PC-9 (cell line): ENCODE data around the gene FAM163A. TPM values are rescaled to one million over a fixed set of nuclear protein-coding genes. Genes with fewer than 3 reads are reported as not detected.

Experiments
- BruUV-seq: library from RNA; stranded (reverse); fragments of 400-500 nt; replicated peaks from 2 replicates; lab custom pipeline; 2021; lab: Mats Ljungman, UMichigan
- CTCF ChIA-PET: fragments of 300-600 bp; sonication (Branson Sonifier 250); formaldehyde crosslinking; loops from one replicate; lab custom pipeline; 2022; ENCODE audit warnings: antibody characterized with exemption; lab: Charles Lee
- POLR2A ChIA-PET: fragments of 300-600 bp; sonication (Branson Sonifier 250); formaldehyde crosslinking; loops from one replicate; lab custom pipeline; 2022; ENCODE audit warnings: antibody characterized with exemption; ENCODE audit not compliant: unreplicated experiment; lab: Charles Lee
- DNase-seq, 2 experiments: peaks; one replicate each; pipeline versions ENCODE4 v3.0.0 to v3.0.0-alpha.2; 2015 to 2022; ENCODE audit warnings: mixed read lengths in 1 of 2
- H2AFZ ChIP-seq: fragments of 200-600 bp; sonication (generic); 2 replicates; pipeline ENCODE4 v1.8.1; 2017; ENCODE audit warnings: antibody characterized with exemption
- H3F3A ChIP-seq: fragments of 200-600 bp; sonication (generic); 2 replicates; pipeline ENCODE4 v1.8.1; 2017; ENCODE audit warnings: antibody characterized with exemption, mild to moderate bottlenecking, low read depth; ENCODE audit not compliant: insufficient read depth
- H3K27ac ChIP-seq: fragments of 200-600 bp; sonication (generic); 2 replicates; pipeline ENCODE4 v1.6.1; 2016; ENCODE audit warnings: mixed run types
- H3K27me3 ChIP-seq: fragments of 200-600 bp; sonication (generic); 2 replicates; pipeline ENCODE4 v1.6.1; 2016; ENCODE audit warnings: low read depth, mixed run types; ENCODE audit not compliant: insufficient read depth
- H3K36me3 ChIP-seq: fragments of 200-600 bp; sonication (generic); 2 replicates; pipeline ENCODE4 v1.6.1; 2016; ENCODE audit warnings: low read depth, mixed run types
- H3K4me1 ChIP-seq: fragments of 200-600 bp; sonication (generic); replicated peaks from 2 replicates; pipeline ENCODE4 v1.6.1; 2016; ENCODE audit warnings: mixed run types; ENCODE audit not compliant: insufficient read depth
- H3K4me2 ChIP-seq: fragments of 200-600 bp; sonication (generic); 2 replicates; pipeline ENCODE4 v1.6.1; 2017; ENCODE audit warnings: mixed run types
- H3K4me3 ChIP-seq: fragments of 200-600 bp; sonication (generic); 2 replicates; pipeline ENCODE4 v1.6.1; 2016; ENCODE audit warnings: mixed run types
- H3K79me2 ChIP-seq: fragments of 200-600 bp; sonication (generic); 2 replicates; pipeline ENCODE4 v1.6.1; 2017; ENCODE audit warnings: low read depth, mixed run types
- H3K9me2 ChIP-seq: fragments of 200-600 bp; sonication (generic); 2 replicates; pipeline ENCODE4 v1.8.1; 2017; ENCODE audit warnings: mild to moderate bottlenecking; ENCODE audit not compliant: insufficient read depth
- H3K9me3 ChIP-seq: fragments of 200-600 bp; sonication (generic); 2 replicates; pipeline ENCODE4 v1.8.1; 2016; ENCODE audit warnings: low read depth; ENCODE audit not compliant: insufficient read depth
- H4K20me1 ChIP-seq: fragments of 200-600 bp; sonication (generic); 2 replicates; pipeline ENCODE4 v1.8.1; 2017; ENCODE audit not compliant: insufficient read depth
- CTCF ChIP-seq: fragments of 200-600 bp; sonication (generic); conservative IDR thresholded peaks from 2 replicates; pipeline ENCODE4 v1.6.1; 2017; ENCODE audit warnings: mixed run types, antibody characterized with exemption, mild to moderate bottlenecking, moderate library complexity
- EZH2 ChIP-seq: fragments of 200-600 bp; sonication (generic); IDR thresholded peaks from 2 replicates; pipeline ENCODE4 v1.8.0; 2017; ENCODE audit warnings: antibody characterized with exemption, low read depth
- intact Hi-C: fragments of 100-400 bp; cut with micrococcal nuclease; formaldehyde crosslinking; loops from one replicate; pipeline ENCODE4 v1.10.0; 2022; ENCODE audit not compliant: unreplicated experiment
- total RNA-seq: library from RNA; stranded (reverse); gene quantifications from 2 replicates; pipeline ENCODE4 v1.2.3, GENCODE V29; 2021

FAM163A gene
- total RNA-seq, 1 experiment from 2014 or later = not detected

- no peaks in the 10 kb centered on the region for H3K9me3 ChIP-seq
- POLR2A ChIA-PET = no interaction called here
- no peak overlapping the region for H3K4me2 ChIP-seq
- no peaks in the 10 kb centered on the region; the same call in none of the 2 replicates for H3K27me3 ChIP-seq
- H2AFZ ChIP-seq = no peak overlapping the region
- CTCF ChIA-PET = no interaction called here
- no peaks in the 10 kb centered on the region for H4K20me1 ChIP-seq
- H3K79me2 ChIP-seq = no peaks in the 10 kb centered on the region
- BruUV-seq = no TSS peak
- intact Hi-C loops = no loop called here
- TF ChIP-seq CTCF (no peak), EZH2 (no peak)
- no peaks in the 10 kb centered on the region for H3K4me1 ChIP-seq
- no peak overlapping the region for H3K27ac ChIP-seq
- H3K4me3 ChIP-seq = no peak overlapping the region
- no peaks in the 10 kb centered on the region for H3F3A ChIP-seq
- DNase-seq = no peak
- H3K36me3 ChIP-seq = no peaks in the 10 kb centered on the region
- H3K9me2 ChIP-seq = no peaks in the 10 kb centered on the region
Observed at GRCh38 chr1:179731643-179732042, 11.4 kb upstream of the FAM163A start.

- Histone ChIP-seq H3K9me3 (no peaks in the 10 kb centered on the region), H3K27me3 (0 out of 2 replicates have a peak, but pooled peaks cover 15% of the 10 kb centered on the region), H3K4me2 (no peak overlapping the region), H3K36me3 (no peaks in the 10 kb centered on the region), H3F3A (no peaks in the 10 kb centered on the region), H3K4me1 (no peaks in the 10 kb centered on the region), H3K79me2 (no peaks in the 10 kb centered on the region), H4K20me1 (no peaks in the 10 kb centered on the region), H3K27ac (no peak overlapping the region), H3K4me3 (no peak overlapping the region), H3K9me2 (no peaks in the 10 kb centered on the region), H2AFZ (no peak overlapping the region)
- DNase-seq = no peak
- ChIA-PET CTCF (no interaction called here), POLR2A (no interaction called here)
- no TSS peak for BruUV-seq
- intact Hi-C loops = no loop called here
- TF ChIP-seq EZH2 (no peak), CTCF (no peak)
Observed at GRCh38 chr1:179742291-179742690, 800 bp upstream of the FAM163A start.

GRCh38 chr1:179743679-179744400, 749 bp downstream of the FAM163A start:
- H3K36me3 ChIP-seq = no peaks in the 10 kb centered on the region
- H3K4me2 ChIP-seq = no peak overlapping the region
- ChIA-PET POLR2A (no interaction called here), CTCF (no interaction called here)
- H4K20me1 ChIP-seq = no peaks in the 10 kb centered on the region
- H3K4me1 ChIP-seq = no peaks in the 10 kb centered on the region
- H3K9me2 ChIP-seq = no peaks in the 10 kb centered on the region
- 0 out of 2 replicates have a peak, but pooled peaks cover 15% of the 10 kb centered on the region for H3K27me3 ChIP-seq
- no TSS peak for BruUV-seq
- no peaks in the 10 kb centered on the region for H3K79me2 ChIP-seq
- H3F3A ChIP-seq = no peaks in the 10 kb centered on the region
- DNase-seq = no peak
- H3K27ac ChIP-seq = no peak overlapping the region
- intact Hi-C loops = no loop called here
- no peak for TF ChIP-seq CTCF
- no peak for TF ChIP-seq EZH2
- H2AFZ ChIP-seq = no peak overlapping the region
- H3K4me3 ChIP-seq = no peak overlapping the region
- H3K9me3 ChIP-seq = no peaks in the 10 kb centered on the region
